ENCODE results near the gene ABTB2.

Gene ABTB2

GRCh38 chr11:34270711-34271110, 87.1 kb downstream of the ABTB2 start:
- H3K4me1 Mint-ChIP-seq: peaks cover 4% of the 10 kb centered on the region
- peaks cover 24% of the 10 kb centered on the region for H3K27me3 Mint-ChIP-seq
- no peak overlapping the region for H3K4me3 Mint-ChIP-seq
- no peaks in the 10 kb centered on the region for H3K9me3 Mint-ChIP-seq
- CTCF ChIA-PET: no interaction called here
- no peak overlapping the region for H3K27ac Mint-ChIP-seq
- no peaks in the 10 kb centered on the region for H3K36me3 Mint-ChIP-seq
- DNase-seq: no peak

- DNase-seq: no peak
- H3K36me3 Mint-ChIP-seq: no peaks in the 10 kb centered on the region
- CTCF ChIA-PET: no interaction called here
- H3K4me1 Mint-ChIP-seq: peaks cover 4% of the 10 kb centered on the region
- H3K4me3 Mint-ChIP-seq: no peak overlapping the region
- no peak overlapping the region for H3K27ac Mint-ChIP-seq
- peaks cover 27% of the 10 kb centered on the region for H3K27me3 Mint-ChIP-seq
- no peaks in the 10 kb centered on the region for H3K9me3 Mint-ChIP-seq
These were observed 88.0 kb downstream of the ABTB2 start for GRCh38 chr11:34269694-34270245.

- H3K36me3 Mint-ChIP-seq: no peaks in the 10 kb centered on the region
- H3K9me3 Mint-ChIP-seq: no peaks in the 10 kb centered on the region
- CTCF ChIA-PET: no interaction called here
- no peak overlapping the region for H3K27ac Mint-ChIP-seq
- no peak for DNase-seq
- no peak overlapping the region for H3K4me3 Mint-ChIP-seq
- H3K4me1 Mint-ChIP-seq: peaks cover 4% of the 10 kb centered on the region
- H3K27me3 Mint-ChIP-seq: peaks cover 32% of the 10 kb centered on the region
These were observed 88.8 kb downstream of the ABTB2 start for GRCh38 chr11:34268906-34269430.

GRCh38 chr11:34267417-34267816, 90.4 kb downstream of the ABTB2 start:
- Mint-ChIP-seq H3K9me3 (no peaks in the 10 kb centered on the region), H3K4me1 (peaks cover 4% of the 10 kb centered on the region), H3K4me3 (no peak overlapping the region), H3K27me3 (peaks cover 43% of the 10 kb centered on the region), H3K27ac (no peak overlapping the region), H3K36me3 (no peaks in the 10 kb centered on the region)
- DNase-seq: no peak
- CTCF ChIA-PET: no interaction called here

GRCh38 chr11:34267013-34267412, 90.8 kb downstream of the ABTB2 start:
- H3K36me3 Mint-ChIP-seq: no peaks in the 10 kb centered on the region
- H3K4me1 Mint-ChIP-seq: peaks cover 4% of the 10 kb centered on the region
- peaks cover 47% of the 10 kb centered on the region for H3K27me3 Mint-ChIP-seq
- H3K9me3 Mint-ChIP-seq: no peaks in the 10 kb centered on the region
- CTCF ChIA-PET: no interaction called here
- no peak overlapping the region for H3K27ac Mint-ChIP-seq
- H3K4me3 Mint-ChIP-seq: no peak overlapping the region
- DNase-seq: no peak

- Mint-ChIP-seq H3K27ac (no peak overlapping the region), H3K36me3 (no peaks in the 10 kb centered on the region), H3K9me3 (no peaks in the 10 kb centered on the region), H3K4me1 (peaks cover 4% of the 10 kb centered on the region), H3K4me3 (no peak overlapping the region), H3K27me3 (peaks cover 47% of the 10 kb centered on the region)
- DNase-seq: no peak
- CTCF ChIA-PET: no interaction called here
These were observed 91.5 kb downstream of the ABTB2 start for GRCh38 chr11:34266090-34266912.

- Mint-ChIP-seq H3K36me3 (no peaks in the 10 kb centered on the region), H3K27me3 (peaks cover 50% of the 10 kb centered on the region), H3K4me1 (peaks cover 4% of the 10 kb centered on the region), H3K27ac (no peak overlapping the region), H3K4me3 (no peak overlapping the region), H3K9me3 (no peaks in the 10 kb centered on the region)
- DNase-seq: no peak
- CTCF ChIA-PET: interaction anchor here (0.6 to 0.8 kb wide), 2 partner anchors 18 to 24 kb away, joined by 3 to 4 read pairs; no protein-coding TSS in a partner anchor
These were observed 93.3 kb downstream of the ABTB2 start for GRCh38 chr11:34264303-34265110.

- Mint-ChIP-seq H3K4me1 (peaks cover 4% of the 10 kb centered on the region), H3K4me3 (no peak overlapping the region), H3K36me3 (no peaks in the 10 kb centered on the region), H3K27me3 (peaks cover 48% of the 10 kb centered on the region), H3K27ac (no peak overlapping the region), H3K9me3 (no peaks in the 10 kb centered on the region)
- no peak for DNase-seq
- CTCF ChIA-PET: interaction anchor here (0.6 to 0.9 kb wide), 2 partner anchors 17 kb away, joined by 3 to 4 read pairs; no protein-coding TSS in a partner anchor
These were observed 94.2 kb downstream of the ABTB2 start for GRCh38 chr11:34263441-34264091.

GRCh38 chr11:34262531-34263081, 95.2 kb downstream of the ABTB2 start:
- Mint-ChIP-seq H3K4me3 (no peak overlapping the region), H3K27ac (no peak overlapping the region), H3K27me3 (peaks cover 50% of the 10 kb centered on the region), H3K4me1 (peaks cover 4% of the 10 kb centered on the region), H3K36me3 (no peaks in the 10 kb centered on the region), H3K9me3 (no peaks in the 10 kb centered on the region)
- CTCF ChIA-PET: interaction anchor here (0.9 to 1.1 kb wide), 2 partner anchors 18 to 88 kb away, joined by 3 read pairs; no protein-coding TSS in a partner anchor
- no peak for DNase-seq

- Mint-ChIP-seq H3K27me3 (peaks cover 58% of the 10 kb centered on the region), H3K27ac (no peak overlapping the region), H3K4me3 (no peak overlapping the region), H3K9me3 (no peaks in the 10 kb centered on the region), H3K36me3 (no peaks in the 10 kb centered on the region), H3K4me1 (peaks cover 4% of the 10 kb centered on the region)
- no peak for DNase-seq
- CTCF ChIA-PET: interaction anchor here (1.1 kb wide), 1 partner anchor 89 kb away, joined by 3 read pairs; no protein-coding TSS in a partner anchor
These were observed 96.0 kb downstream of the ABTB2 start for GRCh38 chr11:34261820-34262219.

GRCh38 chr11:34261095-34261494, 96.7 kb downstream of the ABTB2 start:
- DNase-seq: no peak
- Mint-ChIP-seq H3K27me3 (peaks cover 65% of the 10 kb centered on the region), H3K27ac (no peak overlapping the region), H3K36me3 (no peaks in the 10 kb centered on the region), H3K4me3 (no peak overlapping the region), H3K9me3 (no peaks in the 10 kb centered on the region), H3K4me1 (no peaks in the 10 kb centered on the region)
- CTCF ChIA-PET: no interaction called here

GRCh38 chr11:34260072-34260575, 97.7 kb downstream of the ABTB2 start:
- no peaks in the 10 kb centered on the region for H3K36me3 Mint-ChIP-seq
- H3K4me3 Mint-ChIP-seq: no peak overlapping the region
- no peaks in the 10 kb centered on the region for H3K9me3 Mint-ChIP-seq
- CTCF ChIA-PET: interaction anchor here (1.6 kb wide), 1 partner anchor 86 kb away, joined by 5 read pairs; no protein-coding TSS in a partner anchor
- no peaks in the 10 kb centered on the region for H3K4me1 Mint-ChIP-seq
- H3K27ac Mint-ChIP-seq: no peak overlapping the region
- H3K27me3 Mint-ChIP-seq: peaks cover 74% of the 10 kb centered on the region
- no peak for DNase-seq

GRCh38 chr11:34259087-34259486, 98.7 kb downstream of the ABTB2 start:
- DNase-seq: no peak
- H3K9me3 Mint-ChIP-seq: no peaks in the 10 kb centered on the region
- CTCF ChIA-PET: interaction anchor here (1.6 kb wide), 1 partner anchor 85 kb away, joined by 5 read pairs; no protein-coding TSS in a partner anchor
- H3K36me3 Mint-ChIP-seq: no peaks in the 10 kb centered on the region
- H3K4me3 Mint-ChIP-seq: no peak overlapping the region
- peaks cover 71% of the 10 kb centered on the region for H3K27me3 Mint-ChIP-seq
- H3K4me1 Mint-ChIP-seq: no peaks in the 10 kb centered on the region
- no peak overlapping the region for H3K27ac Mint-ChIP-seq
